Calu3 (cell line): Measurements from ENCODE around the gene MARK2. TPM values are rescaled to one million over a fixed set of nuclear protein-coding genes. Genes with fewer than 3 reads are reported as not detected.
"Not testable (repeated sequence)": the region's sequence is repeated elsewhere in the genome, so short reads cannot be mapped to it uniquely, and the experiment has no call there.

Source experiments
- BruUV-seq: library from RNA; stranded (reverse); fragments of 400-500 nt; replicated peaks from 2 replicates; lab custom pipeline; 2021; lab: Mats Ljungman, UMichigan
- CTCF ChIA-PET: fragments of 300-600 bp; sonication (Branson Sonifier 250); formaldehyde crosslinking; loops from one replicate; lab custom pipeline; 2022; ENCODE audit warnings: antibody characterized with exemption; lab: Charles Lee
- DNase-seq: peaks from one replicate; pipeline ENCODE4 v3.0.0; 2022
- H3K27ac Mint-ChIP-seq: one replicate; pipeline ENCODE4 v1.8.0; 2022; ENCODE audit warnings: mixed read lengths; ENCODE audit not compliant: unreplicated experiment
- H3K27me3 Mint-ChIP-seq: one replicate; pipeline ENCODE4 v1.8.0; 2022; ENCODE audit warnings: mixed read lengths; ENCODE audit not compliant: unreplicated experiment
- H3K36me3 Mint-ChIP-seq: one replicate; pipeline ENCODE4 v1.8.0; 2022; ENCODE audit warnings: mild to moderate bottlenecking, moderate library complexity, mixed read lengths; ENCODE audit not compliant: insufficient read depth, unreplicated experiment
- H3K4me1 Mint-ChIP-seq: one replicate; pipeline ENCODE4 v1.8.0; 2022; ENCODE audit warnings: mild to moderate bottlenecking, low read depth, mixed read lengths; ENCODE audit not compliant: unreplicated experiment
- H3K4me3 Mint-ChIP-seq: one replicate; pipeline ENCODE4 v1.8.0; 2022; ENCODE audit warnings: mild to moderate bottlenecking, low read depth, moderate library complexity, mixed read lengths; ENCODE audit not compliant: unreplicated experiment
- H3K9me3 Mint-ChIP-seq: one replicate; pipeline ENCODE4 v1.8.0; 2022; ENCODE audit warnings: low read depth, mixed read lengths; ENCODE audit not compliant: unreplicated experiment
- CTCF ChIP-seq: fragments of 200-600 bp; IDR thresholded peaks from one replicate; pipeline ENCODE4 v1.8.0; 2022; ENCODE audit warnings: antibody characterized with exemption; ENCODE audit not compliant: unreplicated experiment
- intact Hi-C: fragments of 100-400 bp; cut with micrococcal nuclease; formaldehyde crosslinking; loops from one replicate; pipeline ENCODE4 v1.10.0; 2022; ENCODE audit not compliant: unreplicated experiment
- total RNA-seq: library from RNA; stranded (reverse); gene quantifications from 2 replicates; pipeline ENCODE4 v1.2.3, GENCODE V29; 2022

MARK2 gene
- total RNA-seq, 1 experiment from 2014 or later, result 63.1 TPM

GRCh38 chr11:63800921-63801320 is 38.0 kb upstream of the MARK2 start:
- Mint-ChIP-seq H3K9me3 (no peaks in the 10 kb centered on the region), H3K27ac (no peak overlapping the region), H3K36me3 (peaks cover 7% of the 10 kb centered on the region), H3K27me3 (no peaks in the 10 kb centered on the region), H3K4me3 (no peak overlapping the region), H3K4me1 (peaks cover 16% of the 10 kb centered on the region)
- no TSS peak for BruUV-seq
- intact Hi-C loops, result no loop called here
- CTCF ChIA-PET, result interaction anchor here (0.6 kb wide), 1 partner anchor 199 kb away, joined by 4 read pairs; no protein-coding TSS in a partner anchor
- no peak for TF ChIP-seq CTCF
- DNase-seq, result no peak

GRCh38 chr11:63802637-63803414 is 36.1 kb upstream of the MARK2 start:
- H3K4me1 Mint-ChIP-seq, result peaks cover 16% of the 10 kb centered on the region
- H3K4me3 Mint-ChIP-seq, result no peak overlapping the region
- TF ChIP-seq CTCF, result no peak
- CTCF ChIA-PET, result no interaction called here
- intact Hi-C loops, result no loop called here
- no peaks in the 10 kb centered on the region for H3K9me3 Mint-ChIP-seq
- H3K27me3 Mint-ChIP-seq, result no peaks in the 10 kb centered on the region
- no TSS peak for BruUV-seq
- no peak for DNase-seq
- H3K36me3 Mint-ChIP-seq, result peaks cover 7% of the 10 kb centered on the region
- no peak overlapping the region for H3K27ac Mint-ChIP-seq

- BruUV-seq, result no TSS peak
- no peak overlapping the region for H3K4me3 Mint-ChIP-seq
- H3K4me1 Mint-ChIP-seq, result peaks cover 16% of the 10 kb centered on the region
- H3K27me3 Mint-ChIP-seq, result no peaks in the 10 kb centered on the region
- peaks cover 7% of the 10 kb centered on the region for H3K36me3 Mint-ChIP-seq
- peak overlapping the region; percentile 73 for H3K27ac Mint-ChIP-seq
- no peaks in the 10 kb centered on the region for H3K9me3 Mint-ChIP-seq
- CTCF ChIA-PET, result no interaction called here
- TF ChIP-seq CTCF, result no peak
- intact Hi-C loops, result no loop called here
- peak; percentile 56 for DNase-seq
These were observed 34.7 kb upstream of the MARK2 start for GRCh38 chr11:63804259-63804658.

GRCh38 chr11:63805844-63806415 is 33.0 kb upstream of the MARK2 start:
- CTCF ChIA-PET, result no interaction called here

GRCh38 chr11:63810383-63810782 is 28.5 kb upstream of the MARK2 start:
- H3K4me3 Mint-ChIP-seq, H3K9me3 Mint-ChIP-seq, DNase-seq, BruUV-seq, intact Hi-C loops, H3K27me3 Mint-ChIP-seq, H3K27ac Mint-ChIP-seq: not testable (repeated sequence)
- Mint-ChIP-seq H3K4me1 (peaks cover 15% of the 10 kb centered on the region), H3K36me3 (peaks cover 21% of the 10 kb centered on the region)
- CTCF ChIA-PET, result interaction anchor here (0.7 kb wide), 1 partner anchor 31 kb away, joined by 5 read pairs; no protein-coding TSS in a partner anchor

More at GRCh38 chr11:63805844-63806415, 33.0 kb upstream of the MARK2 start:
- intact Hi-C loops, result no loop called here
- Mint-ChIP-seq H3K4me3 (no peak overlapping the region), H3K27ac (no peak overlapping the region), H3K9me3 (no peaks in the 10 kb centered on the region), H3K4me1 (peaks cover 16% of the 10 kb centered on the region), H3K27me3 (no peaks in the 10 kb centered on the region), H3K36me3 (peaks cover 7% of the 10 kb centered on the region)
- no peak for TF ChIP-seq CTCF
- no TSS peak for BruUV-seq
- no peak for DNase-seq
